GM23248 (cell line): ENCODE measurements around the gene STAG1.

Experiments
- EZH2 ChIP-seq: fragments of 200-600 bp; sonication (generic); IDR thresholded peaks from 2 replicates; pipeline ENCODE4 v1.6.1; 2018; ENCODE audit warnings: antibody characterized with exemption, mild to moderate bottlenecking; ENCODE audit not compliant: insufficient read depth, poor library complexity, severe bottlenecking
- EZH2phosphoT487 ChIP-seq: fragments of 200-600 bp; sonication (generic); IDR thresholded peaks from 2 replicates; pipeline ENCODE4 v1.6.1; 2018; ENCODE audit warnings: antibody characterized with exemption, moderate library complexity, mild to moderate bottlenecking, low read depth; ENCODE audit not compliant: insufficient read depth

- TF ChIP-seq EZH2phosphoT487 (no peak), EZH2 (no peak)
Measured at GRCh38 chr3:136532766-136533165, 219.4 kb downstream of the STAG1 start.
